Activated naive CD8-positive, alpha-beta T cell (primary cell): ENCODE measurements around the gene LRRC8C.

Source experiments
- H3K27ac Mint-ChIP-seq: one replicate; pipeline ENCODE4 v1.8.0; 2021; ENCODE audit warnings: mixed read lengths
- H3K27me3 Mint-ChIP-seq: one replicate; pipeline ENCODE4 v1.8.0; 2021; ENCODE audit warnings: mixed read lengths
- H3K36me3 Mint-ChIP-seq: one replicate; pipeline ENCODE4 v1.8.0; 2021; ENCODE audit warnings: mixed read lengths
- H3K4me1 Mint-ChIP-seq: one replicate; pipeline ENCODE4 v1.8.0; 2021; ENCODE audit warnings: low read depth, mixed read lengths
- H3K4me3 Mint-ChIP-seq: one replicate; pipeline ENCODE4 v1.8.0; 2021; ENCODE audit warnings: mild to moderate bottlenecking, mixed read lengths
- H3K9me3 Mint-ChIP-seq: one replicate; pipeline ENCODE4 v1.8.0; 2021; ENCODE audit warnings: low read depth, mixed read lengths

The LRRC8C gene

DNA sequence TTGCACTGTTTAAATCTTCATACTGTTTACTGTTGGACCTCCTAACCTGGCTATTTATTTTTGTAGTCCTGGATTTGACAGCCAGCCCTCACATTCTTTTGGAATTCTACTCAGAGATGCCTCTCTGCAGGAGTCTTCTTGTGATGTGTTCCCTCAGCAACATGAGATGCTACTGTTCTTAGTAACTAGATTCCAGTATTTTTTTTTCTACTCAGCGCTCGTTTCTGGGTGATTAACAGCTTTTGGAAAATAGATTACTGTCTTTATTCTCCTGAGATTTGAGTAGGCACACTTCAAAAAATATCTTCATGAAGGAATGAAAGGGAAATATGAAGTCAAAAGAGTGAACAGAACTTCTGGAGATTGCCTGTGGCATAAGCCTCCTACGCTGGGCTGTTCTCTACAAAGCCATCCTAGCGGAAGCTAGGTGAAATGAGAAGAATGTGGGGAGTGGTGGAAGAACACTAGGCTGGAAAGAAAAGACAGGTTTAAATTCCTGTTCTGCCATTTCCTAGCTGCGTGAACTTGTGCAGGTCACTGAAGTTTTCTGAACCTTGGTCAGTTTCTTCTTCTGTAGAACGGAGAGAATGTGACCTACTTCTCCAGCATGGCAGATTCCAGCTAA lies 75.9 kb downstream of the LRRC8C start:
- Mint-ChIP-seq H3K4me3 (no peak overlapping the region), H3K27me3 (no peaks in the 10 kb centered on the region), H3K36me3 (peaks cover 40% of the 10 kb centered on the region), H3K27ac (peak overlapping the region; percentile 90), H3K9me3 (no peaks in the 10 kb centered on the region), H3K4me1 (peaks cover 53% of the 10 kb centered on the region)

DNA sequence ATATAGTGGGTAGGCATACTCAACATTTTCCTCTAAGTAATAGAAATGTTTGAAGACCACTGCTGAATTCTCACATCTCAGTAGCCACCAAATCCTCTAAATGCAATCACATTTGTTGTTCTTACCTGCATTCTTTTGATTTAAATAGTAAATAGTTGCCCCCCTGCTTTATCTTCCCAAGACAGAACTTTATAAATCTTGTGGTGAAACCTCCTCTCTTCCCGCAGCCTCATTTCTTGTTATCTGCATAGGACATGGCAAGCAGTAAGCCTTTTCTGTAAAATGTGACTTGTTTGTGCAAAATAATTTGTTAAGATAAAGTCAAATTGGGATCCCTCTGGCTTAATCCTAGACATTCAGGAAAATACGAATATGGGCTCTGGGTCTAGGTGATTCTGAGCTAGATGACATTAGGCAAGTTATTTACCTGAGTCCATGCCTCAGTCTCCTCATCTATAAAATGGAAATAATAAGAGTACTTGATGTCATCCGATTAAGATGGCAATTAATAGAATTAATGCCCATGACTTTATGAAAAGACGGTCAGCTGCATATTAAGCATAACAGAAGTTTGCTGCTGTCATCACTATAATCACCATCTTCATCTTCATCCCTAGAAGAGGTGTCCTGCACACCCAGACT lies 77.7 kb downstream of the LRRC8C start:
- Mint-ChIP-seq H3K4me3 (no peak overlapping the region), H3K27me3 (no peaks in the 10 kb centered on the region), H3K36me3 (peaks cover 38% of the 10 kb centered on the region), H3K4me1 (peaks cover 58% of the 10 kb centered on the region), H3K27ac (peak overlapping the region; percentile 75), H3K9me3 (no peaks in the 10 kb centered on the region)

DNA sequence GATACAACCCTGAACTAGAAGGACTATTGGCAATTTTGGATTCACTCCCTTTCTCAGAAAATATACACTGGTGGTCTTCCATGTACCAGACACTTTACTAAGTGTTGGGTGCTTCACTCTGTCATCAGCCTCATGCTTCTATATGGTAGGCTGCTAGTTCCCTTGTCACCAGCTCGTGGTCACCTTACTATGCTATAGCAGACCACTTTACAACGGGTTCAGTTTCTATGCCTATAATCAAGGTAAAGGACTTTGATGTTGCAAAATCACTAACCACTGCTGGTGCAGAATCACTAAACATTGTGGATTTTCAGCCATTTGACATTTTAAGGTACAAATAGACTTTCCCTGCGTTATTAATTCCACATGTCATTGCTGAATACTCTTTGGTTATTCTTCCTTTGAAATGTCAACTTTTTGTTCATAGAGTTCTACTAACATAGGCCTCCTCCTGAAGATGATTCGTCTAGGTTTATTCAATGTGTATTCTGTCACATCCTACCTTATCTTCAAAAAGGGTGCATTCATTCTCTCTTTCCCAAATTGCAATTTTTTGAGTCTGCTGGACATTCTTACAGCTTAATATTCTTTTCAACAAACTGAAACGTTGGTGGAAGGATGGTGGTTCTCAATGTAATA lies 78.3 kb downstream of the LRRC8C start:
- Mint-ChIP-seq H3K4me3 (no peak overlapping the region), H3K36me3 (peaks cover 38% of the 10 kb centered on the region), H3K9me3 (no peaks in the 10 kb centered on the region), H3K27ac (peak overlapping the region; percentile 75), H3K27me3 (no peaks in the 10 kb centered on the region), H3K4me1 (peaks cover 57% of the 10 kb centered on the region)

DNA sequence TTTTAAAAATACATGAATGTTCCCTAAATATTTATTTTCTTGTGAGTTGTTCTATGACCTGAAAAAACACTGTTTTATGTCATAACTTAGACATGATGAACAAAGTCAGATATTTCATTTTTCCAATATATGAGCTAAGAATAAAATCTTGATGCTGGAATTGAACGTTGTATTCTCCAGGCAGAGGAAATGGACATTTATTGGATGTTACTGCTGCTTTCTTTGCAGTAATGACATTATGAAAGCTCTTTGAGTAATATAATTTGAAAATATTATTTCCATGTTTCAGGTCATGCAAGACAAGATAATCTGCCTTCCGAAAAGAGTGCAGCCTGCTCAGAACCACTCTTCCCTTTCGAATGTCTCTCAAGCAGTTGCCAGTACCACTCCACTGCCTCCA lies 79.5 kb downstream of the LRRC8C start:
- Mint-ChIP-seq H3K27me3 (no peaks in the 10 kb centered on the region), H3K36me3 (peaks cover 37% of the 10 kb centered on the region), H3K9me3 (no peaks in the 10 kb centered on the region), H3K4me1 (peaks cover 61% of the 10 kb centered on the region), H3K27ac (peak overlapping the region; percentile 18), H3K4me3 (no peak overlapping the region)

DNA sequence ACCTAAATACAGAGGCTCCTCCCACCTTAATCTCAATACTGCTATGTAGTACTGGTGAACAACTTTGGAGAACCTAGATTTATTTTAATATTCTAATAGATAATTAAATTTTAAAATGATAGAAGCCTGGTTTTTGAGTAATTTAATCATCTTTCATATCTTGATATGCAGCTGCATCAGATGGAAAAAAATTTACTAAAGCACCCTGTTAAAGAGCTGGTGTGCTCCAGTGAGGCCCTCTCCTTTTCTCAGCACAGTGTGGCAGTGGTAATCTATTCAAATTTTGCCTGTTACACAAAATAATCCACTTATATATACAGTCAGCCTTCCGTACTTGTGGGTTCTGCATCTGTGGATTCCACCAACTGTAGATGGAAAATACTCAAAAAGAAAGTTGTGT lies 82.8 kb downstream of the LRRC8C start:
- no peak overlapping the region for H3K4me3 Mint-ChIP-seq
- H3K27me3 Mint-ChIP-seq = no peaks in the 10 kb centered on the region
- no peaks in the 10 kb centered on the region for H3K9me3 Mint-ChIP-seq
- H3K4me1 Mint-ChIP-seq = peaks cover 75% of the 10 kb centered on the region
- peaks cover 33% of the 10 kb centered on the region for H3K36me3 Mint-ChIP-seq
- peak overlapping the region; percentile 99 for H3K27ac Mint-ChIP-seq

DNA sequence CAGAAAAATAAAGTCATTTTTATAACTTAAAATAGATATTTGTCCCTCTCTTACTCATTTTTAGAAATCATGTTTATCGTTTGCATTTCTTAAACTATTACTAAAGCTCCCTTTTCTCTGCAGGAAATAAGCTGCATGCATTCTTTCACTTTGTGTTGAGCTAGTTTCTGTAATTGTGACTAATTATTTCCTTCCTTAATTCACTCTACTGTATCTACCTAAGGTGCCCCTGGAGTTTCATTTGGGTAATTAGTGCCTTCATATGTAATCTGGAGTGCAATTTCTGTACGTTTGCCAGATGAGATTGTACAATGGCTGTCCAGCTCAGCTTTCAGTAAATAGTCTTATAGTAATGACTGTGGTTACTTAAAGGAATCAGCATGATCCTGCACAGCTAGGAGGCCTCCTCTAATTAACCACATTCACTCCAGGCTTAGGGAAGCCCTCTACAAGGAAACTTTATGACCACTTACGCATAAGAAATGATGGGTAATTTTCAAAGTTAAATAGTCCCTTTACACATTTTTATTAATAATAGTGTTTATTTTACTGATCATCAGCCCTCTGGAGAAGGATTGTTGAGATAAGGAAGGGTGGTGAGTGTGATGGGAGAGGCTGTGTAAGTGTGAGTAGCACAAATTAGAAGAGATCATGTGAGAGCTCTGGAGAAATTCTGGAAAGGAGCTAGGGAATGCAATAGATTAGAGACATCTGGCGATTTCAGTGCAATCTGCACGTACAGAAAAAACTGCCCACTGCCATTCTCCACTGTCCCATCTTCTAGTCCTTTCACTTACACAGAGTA lies 86.8 kb downstream of the LRRC8C start:
- Mint-ChIP-seq H3K4me1 (peaks cover 91% of the 10 kb centered on the region), H3K27me3 (no peaks in the 10 kb centered on the region), H3K27ac (peak overlapping the region; percentile 99), H3K4me3 (peak overlapping the region; percentile 84), H3K9me3 (peaks cover 4% of the 10 kb centered on the region), H3K36me3 (peaks cover 35% of the 10 kb centered on the region)

DNA sequence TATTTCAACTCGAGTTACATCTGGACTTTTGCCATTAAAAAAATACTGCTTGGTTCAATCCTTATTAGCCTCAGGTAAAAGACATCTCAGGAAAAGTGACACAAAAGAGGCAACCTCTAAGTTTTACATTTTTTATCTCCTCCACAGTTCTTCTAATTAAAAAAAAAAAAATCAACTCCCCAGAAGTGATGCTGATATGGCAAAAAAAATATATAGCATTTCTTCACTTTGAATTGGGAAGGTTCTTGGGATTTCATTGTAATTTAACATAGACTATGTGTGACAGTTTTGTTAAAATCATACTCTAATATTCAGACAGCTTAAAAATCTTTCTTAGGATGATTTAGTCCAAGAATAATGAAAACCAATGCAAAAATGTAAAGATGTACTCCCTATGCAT lies 87.9 kb downstream of the LRRC8C start:
- Mint-ChIP-seq H3K27ac (peak overlapping the region; percentile 99), H3K4me1 (peaks cover 95% of the 10 kb centered on the region), H3K4me3 (peak overlapping the region; percentile 84), H3K36me3 (peaks cover 35% of the 10 kb centered on the region), H3K27me3 (no peaks in the 10 kb centered on the region), H3K9me3 (peaks cover 4% of the 10 kb centered on the region)

DNA sequence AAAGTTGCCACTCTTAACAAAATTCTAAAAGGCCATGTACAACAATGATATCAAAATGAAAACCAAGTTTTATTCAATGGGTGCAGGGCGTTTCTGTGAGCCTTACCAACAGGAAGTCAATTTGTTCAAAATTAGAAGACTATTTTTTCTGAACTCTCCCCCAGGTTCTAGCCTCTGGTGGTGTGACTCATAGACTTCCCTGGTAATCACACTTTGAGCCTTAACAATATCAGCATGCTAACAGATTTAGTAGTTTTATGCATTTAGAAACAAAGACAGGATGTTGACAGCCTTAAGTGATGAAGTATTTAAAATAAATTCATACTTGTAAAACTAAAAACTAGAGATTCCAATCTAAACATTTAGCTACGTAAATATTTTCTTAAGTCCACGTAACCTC lies 88.4 kb downstream of the LRRC8C start:
- Mint-ChIP-seq H3K4me3 (peak overlapping the region; percentile 84), H3K4me1 (peaks cover 95% of the 10 kb centered on the region), H3K9me3 (peaks cover 4% of the 10 kb centered on the region), H3K36me3 (peaks cover 37% of the 10 kb centered on the region), H3K27ac (peak overlapping the region; percentile 99), H3K27me3 (no peaks in the 10 kb centered on the region)

DNA sequence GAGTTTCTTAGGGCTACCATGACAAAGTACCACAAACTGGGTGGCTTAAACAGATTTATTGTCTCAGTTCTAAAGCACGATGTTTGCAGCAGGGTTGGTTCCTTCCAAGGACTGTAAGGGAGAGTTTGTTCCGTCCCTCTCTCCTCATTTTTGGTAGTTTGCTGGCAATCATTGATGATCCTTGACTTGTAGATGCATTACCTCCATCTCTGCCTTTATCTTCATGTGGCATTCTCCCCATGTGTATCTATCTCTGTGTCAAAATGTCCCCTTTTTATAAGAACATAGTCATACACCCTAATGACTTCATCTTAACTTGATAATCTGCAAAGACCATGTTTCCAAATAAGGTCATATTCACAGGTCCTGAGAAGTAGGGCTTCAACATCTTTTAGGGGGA lies 90.2 kb downstream of the LRRC8C start:
- Mint-ChIP-seq H3K4me1 (peaks cover 91% of the 10 kb centered on the region), H3K27me3 (no peaks in the 10 kb centered on the region), H3K36me3 (peaks cover 38% of the 10 kb centered on the region), H3K9me3 (peaks cover 9% of the 10 kb centered on the region), H3K27ac (peak overlapping the region; percentile 98), H3K4me3 (peak overlapping the region; percentile 73)

DNA sequence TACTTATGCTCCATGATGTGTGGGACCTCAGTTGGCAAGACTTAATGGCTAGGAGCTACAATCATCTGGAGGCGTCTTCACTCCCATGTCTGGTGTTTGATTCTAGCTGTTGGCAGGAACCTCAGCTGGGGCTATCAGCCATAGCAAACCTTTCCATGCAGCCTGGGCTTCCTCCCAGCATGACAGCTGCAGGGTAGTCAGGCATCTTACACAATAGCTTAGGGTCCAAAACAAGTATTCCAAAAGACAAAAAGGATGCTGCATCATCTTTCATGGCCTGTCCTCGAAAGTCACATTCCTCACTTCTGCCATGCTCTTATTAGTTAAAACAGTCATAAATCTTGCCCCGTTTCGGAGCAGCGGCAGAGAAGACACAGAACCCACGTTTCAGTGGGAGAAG lies 90.9 kb downstream of the LRRC8C start:
- Mint-ChIP-seq H3K27ac (peak overlapping the region; percentile 98), H3K4me1 (peaks cover 91% of the 10 kb centered on the region), H3K9me3 (peaks cover 14% of the 10 kb centered on the region), H3K36me3 (peaks cover 39% of the 10 kb centered on the region), H3K27me3 (no peaks in the 10 kb centered on the region), H3K4me3 (peak overlapping the region; percentile 73)

DNA sequence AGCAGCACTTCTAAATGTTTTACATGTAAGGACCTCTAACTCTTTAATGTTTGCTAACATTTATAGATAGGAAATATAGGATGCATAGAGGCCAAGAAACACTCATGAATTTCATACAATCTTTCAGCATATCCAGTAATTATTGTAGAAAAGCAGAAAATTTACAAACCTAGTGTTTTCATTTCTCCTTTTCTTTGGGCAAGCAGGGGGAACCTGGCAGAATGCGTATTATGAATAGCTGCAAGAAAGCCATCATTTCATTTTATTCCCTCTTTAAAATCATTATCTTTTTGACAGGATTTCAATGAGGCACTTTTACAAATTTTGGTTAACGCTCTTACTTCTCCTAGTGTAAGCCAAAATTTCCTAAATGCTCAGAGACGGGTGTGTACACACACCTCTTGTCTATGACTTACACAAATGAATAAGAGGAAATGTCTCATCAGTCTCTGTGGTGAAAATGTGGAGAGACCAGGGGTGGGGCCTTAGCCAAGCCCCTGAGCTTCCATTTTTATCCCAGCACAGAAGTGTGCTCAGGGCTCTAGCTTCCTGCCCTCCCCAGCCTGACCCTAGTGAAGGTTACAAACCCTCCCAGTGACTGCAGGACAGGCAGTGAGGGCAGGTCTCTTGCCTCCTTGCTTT lies 91.6 kb downstream of the LRRC8C start:
- H3K4me3 Mint-ChIP-seq = peak overlapping the region; percentile 73
- peaks cover 90% of the 10 kb centered on the region for H3K4me1 Mint-ChIP-seq
- peak overlapping the region; percentile 98 for H3K27ac Mint-ChIP-seq
- peaks cover 14% of the 10 kb centered on the region for H3K9me3 Mint-ChIP-seq
- H3K36me3 Mint-ChIP-seq = peaks cover 38% of the 10 kb centered on the region
- H3K27me3 Mint-ChIP-seq = no peaks in the 10 kb centered on the region

DNA sequence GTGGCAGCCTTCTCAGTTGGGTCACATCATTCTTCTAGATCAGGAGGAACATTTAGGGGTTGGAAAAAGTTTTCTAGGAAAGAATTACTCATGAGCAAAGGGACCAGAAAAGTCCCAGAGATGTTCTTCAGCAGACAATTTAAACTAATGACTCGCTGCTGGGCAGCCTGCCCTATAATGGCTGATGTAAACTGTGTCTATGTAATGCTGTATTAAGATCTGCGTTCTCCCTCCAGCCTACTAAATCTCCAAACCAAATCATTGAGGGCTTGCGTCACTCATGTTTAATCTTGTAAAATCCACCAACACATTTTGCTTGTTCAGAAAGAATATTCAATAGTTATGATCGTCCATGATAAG lies 92.1 kb downstream of the LRRC8C start:
- Mint-ChIP-seq H3K4me3 (peak overlapping the region; percentile 73), H3K27ac (peak overlapping the region; percentile 98), H3K27me3 (no peaks in the 10 kb centered on the region), H3K36me3 (peaks cover 36% of the 10 kb centered on the region), H3K4me1 (peaks cover 85% of the 10 kb centered on the region), H3K9me3 (peaks cover 14% of the 10 kb centered on the region)

DNA sequence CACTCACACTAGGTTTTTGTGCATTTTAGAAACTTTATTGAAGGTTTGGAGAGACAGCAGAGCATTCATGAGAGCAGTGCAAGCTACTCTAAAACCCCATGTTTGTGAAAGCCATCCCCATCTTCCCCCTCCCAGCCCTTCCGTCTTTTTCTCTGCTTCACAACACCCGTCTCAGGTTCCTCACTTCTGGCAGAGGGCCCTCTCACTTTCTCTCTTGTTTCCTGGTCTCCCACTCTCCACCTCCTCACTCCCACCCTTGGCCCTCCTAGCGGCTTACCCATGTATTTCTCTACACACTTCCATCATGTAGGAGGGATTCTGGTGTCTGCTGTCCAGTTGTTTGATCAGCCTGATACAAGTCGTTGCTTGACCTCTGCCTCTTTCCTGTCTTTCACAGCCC lies 92.7 kb downstream of the LRRC8C start:
- H3K4me1 Mint-ChIP-seq = peaks cover 79% of the 10 kb centered on the region
- peaks cover 31% of the 10 kb centered on the region for H3K36me3 Mint-ChIP-seq
- H3K9me3 Mint-ChIP-seq = peaks cover 14% of the 10 kb centered on the region
- peak overlapping the region; percentile 73 for H3K4me3 Mint-ChIP-seq
- H3K27ac Mint-ChIP-seq = peak overlapping the region; percentile 98
- no peaks in the 10 kb centered on the region for H3K27me3 Mint-ChIP-seq

DNA sequence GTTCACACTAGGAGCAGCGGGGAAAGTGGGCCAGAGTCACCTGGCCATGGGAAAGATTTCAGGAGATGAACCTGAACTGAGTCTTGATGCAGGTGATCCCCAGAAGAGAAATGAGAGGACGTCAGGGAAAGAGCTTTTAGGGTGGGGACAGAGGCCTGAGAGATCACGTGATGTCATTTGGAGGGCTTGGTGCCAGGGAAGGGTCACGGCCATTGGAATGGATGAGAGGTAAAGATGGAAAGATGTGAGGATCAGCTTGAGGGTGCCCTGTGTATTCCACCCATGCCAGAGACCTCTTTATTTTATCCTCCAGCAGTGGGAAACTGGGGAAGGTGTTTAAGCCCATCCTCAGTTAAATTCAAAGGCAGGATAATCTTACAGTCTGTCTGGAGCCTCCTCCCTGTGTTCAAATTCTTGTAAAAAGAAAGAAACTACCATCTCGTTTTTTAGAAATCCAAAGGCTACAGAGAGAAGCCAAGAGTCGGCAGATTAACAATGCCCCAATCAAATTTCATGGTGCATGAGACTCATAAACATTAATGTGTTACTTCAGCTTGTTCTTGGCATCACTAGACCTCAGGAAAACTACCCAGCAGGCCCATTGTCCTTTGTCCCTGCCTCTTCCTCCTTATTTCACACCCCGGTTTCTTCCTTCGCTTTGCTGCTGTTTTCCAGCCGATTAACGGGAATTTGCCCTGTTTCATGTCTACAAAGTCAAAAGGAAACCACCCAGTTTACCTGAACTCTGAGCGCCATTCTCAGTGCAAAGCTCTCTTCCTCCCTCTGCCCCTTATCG lies 94.8 kb downstream of the LRRC8C start:
- peak overlapping the region; percentile 94 for H3K27ac Mint-ChIP-seq
- H3K9me3 Mint-ChIP-seq = peaks cover 14% of the 10 kb centered on the region
- no peak overlapping the region for H3K4me3 Mint-ChIP-seq
- peaks cover 81% of the 10 kb centered on the region for H3K4me1 Mint-ChIP-seq
- no peaks in the 10 kb centered on the region for H3K27me3 Mint-ChIP-seq
- peaks cover 33% of the 10 kb centered on the region for H3K36me3 Mint-ChIP-seq
